GM19193 (cell line): ENCODE results near the gene TSC22D1.

ENCODE experiments used
- POLR2A ChIP-seq: IDR thresholded peaks from 4 replicates; pipeline ENCODE4 v1.6.1; 2011; ENCODE audit not compliant: insufficient read depth, insufficient read length; ENCODE audit errors: extremely low read depth

The TSC22D1 gene

DNA sequence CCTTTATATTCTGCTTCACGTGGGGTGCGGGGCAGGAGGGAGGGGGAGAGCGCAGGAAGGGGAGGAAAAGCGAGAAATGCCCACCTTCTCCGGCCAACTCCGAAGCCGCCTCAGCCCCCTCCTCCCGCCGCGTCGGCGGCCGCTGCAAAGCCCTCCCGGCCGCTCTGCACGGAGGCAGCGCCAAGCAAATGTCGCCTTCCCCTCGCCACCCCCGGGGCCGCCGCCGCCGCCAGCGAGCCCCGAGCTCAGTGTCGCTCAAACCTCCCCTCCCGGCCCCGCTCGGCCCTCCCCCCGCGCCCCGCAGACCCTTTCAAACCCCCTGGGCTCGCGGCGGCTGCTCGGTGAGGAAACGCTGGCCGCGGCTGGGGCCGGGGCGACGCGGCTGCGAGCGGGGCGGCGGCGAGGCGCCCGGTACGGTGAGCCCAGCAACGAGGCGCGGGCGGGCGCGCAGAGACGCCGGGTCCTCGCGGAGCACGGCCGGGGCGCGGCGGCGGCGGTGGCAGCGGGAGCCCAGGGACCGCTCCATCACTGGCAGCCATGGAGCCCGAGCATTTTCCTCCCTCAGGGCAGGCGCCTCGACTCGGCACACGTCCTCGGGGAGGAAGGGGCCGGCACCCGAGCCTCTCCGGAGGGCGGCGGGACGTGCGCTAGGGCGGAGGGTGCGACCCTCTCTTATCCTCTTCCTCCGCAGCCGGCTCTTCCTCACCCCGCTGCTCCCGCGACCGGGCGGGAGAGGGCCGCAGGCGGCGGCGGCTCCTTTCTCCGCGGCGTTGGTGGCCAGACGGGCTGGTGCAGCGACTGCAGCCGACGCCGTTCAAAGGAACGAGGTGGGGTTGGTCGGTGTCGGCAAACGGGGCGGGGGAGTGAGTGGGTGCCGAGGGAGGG is 463 bp upstream of the TSC22D1 start:
- no peak for TF ChIP-seq POLR2A

DNA sequence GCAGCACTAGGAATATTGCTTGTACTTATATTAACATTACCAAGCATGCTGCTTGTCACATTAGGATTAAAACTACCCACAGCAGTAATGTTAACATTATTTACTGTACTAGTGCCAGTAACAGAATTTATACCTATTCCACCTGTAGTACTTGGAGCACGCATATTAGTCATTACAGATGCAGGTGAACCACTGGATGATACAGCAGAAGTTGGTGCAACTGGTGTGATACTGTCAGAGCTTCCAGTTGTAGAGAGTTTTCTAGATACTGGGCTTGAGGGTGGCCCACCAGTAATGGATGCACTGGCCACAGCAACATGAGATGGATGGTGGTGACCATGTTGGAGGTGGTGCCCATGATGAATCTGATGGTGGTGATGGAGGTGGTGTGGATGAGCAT is 1.1 kb downstream of the TSC22D1 start:
- TF ChIP-seq POLR2A, result no peak

DNA sequence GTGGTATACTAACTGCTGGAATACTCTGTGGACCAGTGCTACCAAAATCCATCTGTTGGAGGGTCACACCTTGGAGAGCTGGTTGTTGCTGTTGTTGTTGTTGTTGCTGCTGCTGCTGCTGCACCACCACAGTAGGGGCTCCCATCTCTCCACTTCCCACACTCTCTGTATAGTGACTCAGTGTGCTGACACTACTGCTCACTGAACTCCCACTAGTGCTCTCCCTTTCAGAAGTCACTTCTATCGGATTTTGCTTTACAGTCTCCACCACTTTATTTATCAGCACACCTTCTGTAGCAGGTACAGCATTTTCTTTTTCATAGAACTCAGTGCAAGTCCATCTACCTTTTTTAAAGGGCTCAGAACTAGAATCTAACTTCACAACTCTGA is 1.7 kb downstream of the TSC22D1 start:
- no peak for TF ChIP-seq POLR2A

DNA sequence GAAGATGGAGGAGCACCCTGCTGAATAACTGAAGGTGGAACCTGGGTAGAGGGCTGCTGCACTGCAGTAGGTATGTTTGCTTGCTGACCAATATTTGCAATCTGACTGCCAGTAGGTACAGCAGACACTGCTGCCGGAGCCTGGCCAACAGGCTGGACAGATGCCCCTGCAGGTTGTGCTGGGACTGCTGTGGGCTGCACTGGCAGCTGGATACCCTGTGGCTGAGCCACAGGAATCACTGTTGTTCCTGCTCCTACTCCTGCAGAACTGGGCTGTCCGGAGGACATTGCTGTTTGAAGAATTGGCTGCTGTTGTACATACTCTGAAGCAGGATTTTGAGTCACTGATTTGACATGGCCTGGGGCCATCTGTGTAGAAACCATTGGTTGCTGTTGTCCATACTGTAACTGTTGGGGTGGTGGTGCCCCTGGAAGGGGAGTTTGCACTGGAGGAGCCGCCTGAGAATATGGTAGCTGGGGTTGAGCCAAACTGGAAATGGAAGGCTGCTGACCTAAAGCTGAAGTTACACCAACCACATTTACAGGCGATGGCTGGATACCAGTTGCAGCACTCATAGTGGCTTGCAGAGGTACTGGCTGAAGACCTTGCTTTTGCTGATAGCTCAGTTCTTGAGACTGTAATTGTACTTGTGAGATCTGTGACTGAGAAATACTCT is 2.2 kb downstream of the TSC22D1 start:
- no peak for TF ChIP-seq POLR2A

DNA sequence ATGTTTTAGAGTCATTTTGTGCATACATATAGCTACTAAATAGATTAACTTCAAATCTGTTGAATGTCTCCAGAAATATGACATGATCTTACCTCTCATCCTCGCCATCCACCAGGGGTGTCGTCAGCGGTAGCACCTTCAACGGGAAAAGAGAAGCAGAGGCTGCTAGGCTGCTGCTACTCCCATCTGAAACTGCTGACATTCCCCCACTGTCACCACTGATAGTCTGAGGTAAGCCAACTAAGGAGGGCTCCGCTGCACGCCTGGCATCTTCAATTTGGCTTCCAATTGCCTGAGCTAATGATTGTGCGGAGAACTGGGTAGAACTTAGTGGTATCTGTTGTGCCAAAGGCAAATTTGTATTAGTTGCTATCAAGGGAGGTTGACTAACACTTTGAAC is 3.1 kb downstream of the TSC22D1 start:
- TF ChIP-seq POLR2A, result no peak

DNA sequence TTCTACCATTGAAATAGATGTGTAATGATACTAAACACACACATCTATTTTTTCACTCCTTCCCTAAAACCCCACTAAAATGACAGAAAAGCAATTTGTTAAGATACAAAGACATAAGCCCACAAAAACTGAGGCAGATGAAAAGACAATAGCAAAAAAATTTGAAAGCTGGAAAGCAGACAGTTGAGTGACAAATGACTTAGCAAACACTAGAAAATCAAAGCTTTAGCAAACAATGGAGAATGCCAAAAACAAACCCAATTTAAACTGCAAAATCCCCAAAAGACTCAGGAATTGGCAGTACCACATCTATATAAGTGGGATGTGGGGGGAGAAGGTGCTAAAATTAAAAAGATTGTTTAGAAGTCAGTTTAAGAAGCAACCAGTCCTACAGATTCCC is 9.5 kb downstream of the TSC22D1 start:
- no peak for TF ChIP-seq POLR2A

DNA sequence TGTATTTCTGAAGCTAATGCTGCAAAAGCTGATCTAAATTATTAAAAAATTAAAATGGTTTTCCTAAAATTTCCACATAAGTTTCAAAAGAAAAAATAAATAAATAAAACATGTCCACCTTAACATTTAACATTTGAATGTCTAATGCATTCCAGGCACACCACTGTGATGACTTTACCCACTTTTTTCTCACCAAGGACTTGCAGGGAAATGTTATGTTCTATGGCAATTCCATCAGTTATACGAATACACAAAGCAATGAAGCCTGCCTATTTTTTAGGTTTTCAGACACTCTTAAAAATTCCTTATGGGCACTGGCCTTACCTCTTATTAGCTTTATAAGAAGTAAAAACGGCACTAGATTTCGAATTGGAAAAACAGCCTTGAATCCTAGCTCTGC is 10.2 kb downstream of the TSC22D1 start:
- no peak for TF ChIP-seq POLR2A

DNA sequence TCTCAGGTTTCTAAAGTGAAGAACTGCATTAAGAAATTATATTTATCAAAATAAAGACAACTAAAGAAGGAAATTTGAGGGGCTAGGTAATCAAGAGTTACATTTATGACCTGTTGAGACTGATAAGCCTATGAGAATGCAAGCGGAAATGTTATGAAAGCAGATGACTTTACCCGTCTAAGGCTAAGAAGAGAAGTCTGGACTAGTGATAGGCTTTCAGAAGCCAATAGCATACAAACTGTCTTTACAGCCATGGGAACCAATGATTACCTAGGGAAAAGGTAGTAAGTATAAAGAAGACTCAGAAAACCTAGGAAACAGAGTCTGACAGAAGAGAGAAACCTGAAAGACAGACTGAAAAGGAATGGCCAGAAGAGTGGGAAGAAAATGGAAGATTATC is 11.2 kb downstream of the TSC22D1 start:
- TF ChIP-seq POLR2A, result no peak

DNA sequence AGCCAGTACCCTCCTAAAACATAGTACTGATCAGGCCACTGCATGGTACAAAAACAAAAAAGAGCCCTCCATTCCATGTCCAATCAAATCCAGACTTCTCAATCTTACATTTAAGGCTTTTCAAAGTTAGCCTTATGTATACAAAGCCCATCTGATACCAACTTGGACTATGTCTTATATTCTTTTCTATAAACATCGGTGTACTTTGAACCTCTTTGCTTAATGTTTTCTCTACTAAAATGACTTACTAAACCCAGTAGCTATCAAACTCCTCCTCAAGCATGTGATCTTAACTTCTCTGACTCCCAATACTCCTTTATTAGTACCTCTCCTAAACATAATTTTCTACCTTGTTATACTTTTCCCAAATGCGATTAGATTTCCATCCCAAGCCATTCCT is 14.8 kb downstream of the TSC22D1 start:
- TF ChIP-seq POLR2A, result no peak

DNA sequence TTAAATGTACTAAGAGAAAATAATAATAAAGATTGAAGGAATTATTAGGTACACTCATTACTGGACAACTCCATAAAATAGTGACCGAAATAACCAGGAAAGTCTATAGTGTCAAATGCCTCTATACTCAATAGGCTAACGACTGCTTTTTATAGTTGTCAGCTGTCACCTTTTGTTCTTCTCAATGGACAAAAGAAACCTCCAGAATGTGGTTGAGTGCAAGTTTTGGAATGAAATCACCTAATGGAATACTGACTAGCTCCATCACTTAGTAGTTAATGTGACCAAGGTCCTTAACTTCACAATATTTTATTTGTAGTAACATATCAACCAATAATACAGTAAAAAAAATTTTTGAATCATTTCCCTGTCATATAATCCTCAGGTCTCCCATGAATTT is 18.1 kb downstream of the TSC22D1 start:
- no peak for TF ChIP-seq POLR2A

DNA sequence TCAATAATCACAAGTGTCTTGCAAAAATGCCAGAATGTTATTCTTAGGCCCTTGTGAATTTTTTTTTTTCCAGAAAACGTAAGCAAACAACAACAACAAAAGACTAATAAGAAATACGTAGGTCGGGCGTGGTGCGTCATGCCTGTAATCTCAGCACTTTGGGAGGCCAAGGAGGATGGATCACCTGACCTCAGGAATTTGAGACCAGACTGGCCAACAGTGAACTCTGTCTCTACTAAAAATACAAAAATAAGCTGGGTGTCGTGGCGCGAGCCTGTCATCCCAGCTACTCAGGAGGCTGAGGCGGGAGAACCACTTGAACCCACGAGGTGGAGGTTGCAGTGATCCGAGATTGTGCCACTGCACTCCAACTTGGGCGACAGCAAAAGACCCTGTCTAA is 20.9 kb downstream of the TSC22D1 start:
- no peak for TF ChIP-seq POLR2A

DNA sequence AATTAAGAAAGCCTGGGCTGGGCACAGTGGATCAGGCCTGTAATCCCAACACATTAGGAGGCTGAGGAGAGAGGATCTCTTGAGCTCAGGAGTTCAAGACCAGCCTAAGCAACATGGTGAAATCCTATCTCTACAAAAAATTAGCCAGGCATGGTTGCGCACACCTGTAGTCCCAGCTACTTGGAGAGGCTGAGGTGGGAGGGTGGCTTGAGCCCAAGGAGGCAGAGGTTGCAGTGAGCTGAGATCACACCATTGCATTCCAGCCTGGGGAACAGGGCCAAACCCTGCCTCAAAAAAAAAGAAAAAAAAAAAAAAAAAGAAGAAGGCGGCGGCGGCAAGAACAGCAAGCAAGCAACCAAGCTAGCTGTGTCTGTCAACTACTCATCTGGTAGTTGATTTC is 26.7 kb downstream of the TSC22D1 start:
- no peak for TF ChIP-seq POLR2A

DNA sequence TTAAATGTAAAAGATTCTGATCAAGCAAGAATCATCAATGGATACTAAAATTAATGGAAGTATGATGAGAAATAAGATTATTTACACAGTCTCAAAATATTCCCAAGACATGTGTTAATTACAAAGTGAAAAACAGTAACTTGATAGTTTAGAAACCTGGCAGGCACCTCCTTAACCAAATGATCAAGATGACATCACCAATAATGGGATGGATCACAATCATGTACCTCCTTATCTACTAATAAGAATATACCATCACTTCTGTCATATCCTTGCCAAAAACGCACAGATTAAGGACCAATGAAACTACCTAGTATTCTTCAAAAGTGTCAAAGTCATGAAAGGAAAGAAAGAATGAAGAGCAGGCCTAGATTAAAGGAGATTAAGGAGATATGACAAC is 30.0 kb downstream of the TSC22D1 start:
- TF ChIP-seq POLR2A, result no peak

DNA sequence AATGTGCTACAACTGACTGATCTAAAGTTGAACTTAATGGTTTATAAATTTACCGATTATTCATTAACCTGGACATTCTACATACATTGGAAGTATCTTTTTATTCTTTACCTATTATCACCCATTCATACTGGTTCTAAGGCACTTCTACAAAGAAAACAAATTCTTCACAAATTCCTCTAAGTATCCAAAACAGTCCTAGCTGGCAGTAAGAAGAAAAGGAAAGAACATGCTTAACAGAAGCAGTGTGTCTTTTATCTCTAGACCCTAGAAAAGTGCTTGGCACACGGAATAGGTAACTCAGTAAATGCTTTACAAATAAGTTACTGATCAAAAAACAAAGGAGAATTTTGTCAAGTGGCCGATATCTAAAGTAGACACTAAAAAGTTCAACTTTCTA is 32.8 kb downstream of the TSC22D1 start:
- TF ChIP-seq POLR2A, result no peak

DNA sequence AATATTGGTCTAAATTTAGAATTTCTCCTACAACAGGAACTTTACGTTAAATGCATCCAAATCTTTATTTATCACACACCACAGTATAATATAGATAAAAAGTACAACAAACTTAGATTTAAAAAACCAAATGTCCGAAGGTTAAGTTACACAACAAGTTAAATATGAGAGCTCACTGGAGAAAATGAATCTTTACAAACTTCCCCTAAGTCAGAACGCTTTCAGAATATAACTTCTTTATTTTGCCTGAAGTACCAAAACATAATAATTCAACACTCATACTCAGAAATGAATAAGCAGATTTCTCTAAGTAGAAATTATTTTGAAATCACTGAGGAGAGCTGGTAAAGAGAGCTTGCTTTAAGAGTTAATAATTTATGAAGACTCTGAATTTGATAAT is 33.8 kb downstream of the TSC22D1 start:
- TF ChIP-seq POLR2A, result no peak

DNA sequence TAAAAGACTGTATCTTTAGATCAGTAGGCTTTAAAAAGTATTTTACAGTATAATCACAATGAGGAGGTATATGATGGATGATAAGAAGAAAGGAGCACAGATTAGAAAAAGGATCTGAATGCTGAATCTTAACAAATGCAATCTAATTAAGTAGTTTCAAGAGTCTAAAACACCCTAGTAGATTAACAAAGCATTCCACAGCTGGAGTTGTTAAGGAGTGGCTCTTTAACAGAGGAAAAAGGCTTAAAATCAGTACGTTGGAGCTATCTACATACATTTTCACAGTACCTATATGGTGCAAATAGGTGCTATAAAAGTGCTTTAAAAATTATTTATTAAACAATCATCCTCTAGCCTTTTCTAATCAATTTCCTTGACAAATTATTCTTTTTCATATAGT is 34.5 kb downstream of the TSC22D1 start:
- TF ChIP-seq POLR2A, result no peak
